Measurements from ENCODE around the gene LIX1.

The LIX1 gene

GRCh38 chr5:97073420-97073819 is 69.0 kb downstream of the LIX1 start:
- no peak for DNase-seq

- DNase-seq = no peak
Measured at GRCh38 chr5:97072696-97073095, 69.7 kb downstream of the LIX1 start.

- no peak for DNase-seq
Measured at GRCh38 chr5:97071993-97072392, 70.4 kb downstream of the LIX1 start.

GRCh38 chr5:97071101-97071500 is 71.3 kb downstream of the LIX1 start:
- peak; percentile 82 for DNase-seq

GRCh38 chr5:97070234-97070633 is 72.2 kb downstream of the LIX1 start:
- no peak for DNase-seq

- DNase-seq = no peak
Measured at GRCh38 chr5:97067296-97067850, 75.0 kb downstream of the LIX1 start.

GRCh38 chr5:97065475-97065874 is 76.9 kb downstream of the LIX1 start:
- DNase-seq = no peak

- no peak for DNase-seq
Measured at GRCh38 chr5:97063251-97063650, 79.2 kb downstream of the LIX1 start.

GRCh38 chr5:97062046-97062445 is 80.4 kb downstream of the LIX1 start:
- no peak for DNase-seq

GRCh38 chr5:97056263-97056662 is 86.1 kb downstream of the LIX1 start:
- DNase-seq = no peak

GRCh38 chr5:97049175-97049574 is 93.2 kb downstream of the LIX1 start:
- no peak for DNase-seq

GRCh38 chr5:97047076-97047475 is 95.3 kb downstream of the LIX1 start:
- DNase-seq = no peak

- DNase-seq = peak; percentile 38
Measured at GRCh38 chr5:97046270-97046982, 96.0 kb downstream of the LIX1 start.

GRCh38 chr5:97044052-97044451 is 98.4 kb downstream of the LIX1 start:
- DNase-seq = no peak

- DNase-seq = no peak
Measured at GRCh38 chr5:97043511-97043910, 98.9 kb downstream of the LIX1 start.

- DNase-seq = no peak
Measured at GRCh38 chr5:97042996-97043395, 99.4 kb downstream of the LIX1 start.
